IMR-90 (cell line): ENCODE results near the gene RCOR3. TPM values are rescaled to one million over a fixed set of nuclear protein-coding genes. Genes with fewer than 3 reads are reported as not detected.

Experiments used
- ATAC-seq: fragments of 200-7000 bp; cut with Tn5 transposase; 2 replicates; pipeline ENCODE4 v1.9.1; 2020; ENCODE audit warnings: low read depth, mild to moderate bottlenecking, moderate library complexity
- BruUV-seq: library from RNA; stranded (reverse); fragments of 400-500 nt; replicated peaks from 2 replicates; lab custom pipeline; 2021; lab: Mats Ljungman, UMichigan
- CTCF ChIA-PET: fragments of 300-600 bp; formaldehyde crosslinking; extraction: SDS; loops from one replicate; lab custom pipeline; 2021; ENCODE audit warnings: antibody characterized with exemption; lab: Yijun Ruan, JAX
- POLR2A ChIA-PET: fragments of 300-600 bp; sonication (Branson Sonifier 250); formaldehyde crosslinking; loops from one replicate; lab custom pipeline; 2022; ENCODE audit warnings: antibody characterized with exemption; ENCODE audit not compliant: unreplicated experiment; lab: Charles Lee
- DNase-seq: peaks from one replicate; pipeline ENCODE4 v3.0.0; 2013
- H2AFZ ChIP-seq: replicated peaks from 2 replicates; pipeline ENCODE3; 2013; ENCODE audit warnings: low read length, mild to moderate bottlenecking; ENCODE audit not compliant: poor library complexity
- H2AK5ac ChIP-seq: 2 replicates; pipeline ENCODE4 v1.6.1; 2013; ENCODE audit warnings: low read depth, low read length, inconsistent platforms
- H2AK9ac ChIP-seq: replicated peaks from 2 replicates; pipeline ENCODE3; 2013; ENCODE audit warnings: mild to moderate bottlenecking, low read depth, low read length, moderate library complexity; ENCODE audit not compliant: poor library complexity
- H2BK120ac ChIP-seq: 2 replicates; pipeline ENCODE4 v1.6.1; 2013; ENCODE audit warnings: low read depth, low read length, inconsistent platforms
- H2BK15ac ChIP-seq: 3 replicates; pipeline ENCODE4 v1.6.1; 2013; ENCODE audit warnings: low read depth, low read length, inconsistent platforms
- H2BK20ac ChIP-seq: 2 replicates; pipeline ENCODE4 v1.6.1; 2013; ENCODE audit warnings: low read depth, mild to moderate bottlenecking, inconsistent platforms, low read length, moderate library complexity
- H2BK5ac ChIP-seq: 2 replicates; pipeline ENCODE4 v1.6.1; 2013; ENCODE audit warnings: mild to moderate bottlenecking, low read depth, low read length, inconsistent platforms; ENCODE audit not compliant: poor library complexity, severe bottlenecking
- H3K14ac ChIP-seq: replicated peaks from 2 replicates; pipeline ENCODE4 v1.6.1; 2013; ENCODE audit warnings: low read depth, low read length, inconsistent platforms
- H3K18ac ChIP-seq: 2 replicates; pipeline ENCODE4 v1.6.1; 2013; ENCODE audit warnings: low read depth, low read length, control low read depth
- H3K23ac ChIP-seq: 2 replicates; pipeline ENCODE4 v1.6.1; 2013; ENCODE audit warnings: low read depth, low read length, inconsistent platforms
- H3K27ac ChIP-seq: 2 replicates; pipeline ENCODE4 v1.5.1; 2013; ENCODE audit warnings: mild to moderate bottlenecking, control low read depth, low read length; ENCODE audit not compliant: insufficient read depth
- H3K27me3 ChIP-seq: 2 replicates; pipeline ENCODE4 v1.6.1; 2013; ENCODE audit warnings: low read length; ENCODE audit not compliant: control insufficient read depth, insufficient read depth
- H3K36me3 ChIP-seq: 2 replicates; pipeline ENCODE4 v1.6.1; 2013; ENCODE audit warnings: low read length, mixed read lengths; ENCODE audit not compliant: control insufficient read depth, insufficient read depth
- H3K4ac ChIP-seq: 2 replicates; pipeline ENCODE4 v1.6.1; 2013; ENCODE audit warnings: low read depth, low read length, inconsistent platforms
- H3K4me1 ChIP-seq: 2 replicates; pipeline ENCODE4 v1.6.1; 2013; ENCODE audit warnings: low read length, mixed read lengths; ENCODE audit not compliant: control insufficient read depth, insufficient read depth
- H3K4me2 ChIP-seq: 2 replicates; pipeline ENCODE4 v1.6.1; 2013; ENCODE audit warnings: low read depth, mild to moderate bottlenecking, control low read depth, low read length, moderate library complexity
- H3K4me3 ChIP-seq: 2 replicates; pipeline ENCODE4 v1.5.1; 2013; ENCODE audit warnings: low read depth, mild to moderate bottlenecking, control low read depth, low read length, moderate library complexity; ENCODE audit not compliant: insufficient read depth
- H3K56ac ChIP-seq: 2 replicates; pipeline ENCODE4 v1.6.1; 2013; ENCODE audit warnings: low read length, inconsistent platforms; ENCODE audit not compliant: insufficient read depth; ENCODE audit errors: extremely low read depth
- H3K79me1 ChIP-seq, 2 experiments: 2 replicates each; pipeline ENCODE4 v1.6.1; 2013; ENCODE audit warnings: low read length in 2 of 2, inconsistent platforms in 1 of 2, low read depth in 1 of 2
- H3K9ac ChIP-seq: 2 replicates; pipeline ENCODE4 v1.6.1; 2013; ENCODE audit warnings: low read depth, low read length, control low read depth
- H3K9me1 ChIP-seq: 2 replicates; pipeline ENCODE4 v1.6.1; 2013; ENCODE audit warnings: low read length, inconsistent platforms; ENCODE audit not compliant: insufficient read depth
- H3K9me3 ChIP-seq: 2 replicates; pipeline ENCODE4 v1.6.1; 2013; ENCODE audit warnings: low read length; ENCODE audit not compliant: control insufficient read depth, insufficient read depth
- H4K20me1 ChIP-seq: 2 replicates; pipeline ENCODE4 v1.6.1; 2013; ENCODE audit warnings: low read length, inconsistent platforms; ENCODE audit not compliant: insufficient read depth
- H4K5ac ChIP-seq: 2 replicates; pipeline ENCODE4 v1.6.1; 2013; ENCODE audit warnings: mild to moderate bottlenecking, low read depth, low read length, control low read depth
- H4K8ac ChIP-seq, 2 experiments: 2 replicates each; pipeline ENCODE4 v1.6.1; 2013; ENCODE audit warnings: low read depth in 2 of 2, low read length in 2 of 2, control low read depth in 1 of 2, inconsistent platforms in 1 of 2
- H4K91ac ChIP-seq: 2 replicates; pipeline ENCODE4 v1.6.1; 2013; ENCODE audit warnings: low read depth, low read length, inconsistent platforms; ENCODE audit not compliant: insufficient read depth
- BHLHE40 ChIP-seq: fragments of 150-350 bp; IDR thresholded peaks from 2 replicates; pipeline ENCODE4 v1.6.1; 2016; ENCODE audit warnings: mild to moderate bottlenecking, low read depth, low read length
- CEBPB ChIP-seq: IDR thresholded peaks from 2 replicates; pipeline ENCODE4 v1.6.1; 2012; ENCODE audit warnings: low read depth, low read length, improper control_type of control experiment
- CHD1 ChIP-seq: IDR thresholded peaks from 2 replicates; pipeline ENCODE4 v1.6.1; 2012; ENCODE audit warnings: low read depth, low read length, improper control_type of control experiment
- ELK1 ChIP-seq: fragments of 150-350 bp; IDR thresholded peaks from 2 replicates; pipeline ENCODE4 v1.6.1; 2016; ENCODE audit warnings: low read depth, mild to moderate bottlenecking, low read length, moderate library complexity, borderline replicate concordance
- MAZ ChIP-seq: IDR thresholded peaks from 2 replicates; pipeline ENCODE4 v1.6.1; 2012; ENCODE audit warnings: low read depth, mild to moderate bottlenecking, low read length, improper control_type of control experiment, moderate library complexity, borderline replicate concordance
- MXI1 ChIP-seq: IDR thresholded peaks from 2 replicates; pipeline ENCODE4 v1.6.1; 2012; ENCODE audit warnings: low read depth, mild to moderate bottlenecking, low read length, moderate library complexity, borderline replicate concordance
- NFE2L2 ChIP-seq: fragments of 150-350 bp; IDR thresholded peaks from 2 replicates; pipeline ENCODE4 v1.6.1; 2016; ENCODE audit warnings: low read depth, mild to moderate bottlenecking, low read length
- POLR2A ChIP-seq: IDR thresholded peaks from 2 replicates; pipeline ENCODE4 v1.6.1; 2012; ENCODE audit warnings: mild to moderate bottlenecking, low read depth, low read length
- RCOR1 ChIP-seq: IDR thresholded peaks from 2 replicates; pipeline ENCODE4 v1.6.1; 2012; ENCODE audit warnings: mild to moderate bottlenecking, low read length, improper control_type of control experiment; ENCODE audit not compliant: insufficient replicate concordance
- USF2 ChIP-seq: fragments of 150-350 bp; IDR thresholded peaks from 2 replicates; pipeline ENCODE4 v1.6.1; 2017; ENCODE audit warnings: mild to moderate bottlenecking, antibody characterized with exemption, low read length, low read depth
- WGBS, 2 experiments: methylation state at CpG; one replicate each; pipeline versions ENCODE4 v1.1.5 to v1.1.7; 2013; ENCODE audit warnings: missing lambda C conversion rate in 2 of 2; ENCODE audit not compliant: insufficient read length in 1 of 2; ENCODE audit errors: extremely low coverage in 2 of 2; 5-methylcytosine and 5-hydroxymethylcytosine counted together
- dilution Hi-C: fragments of 300-500 bp; cut with HindIII; formaldehyde crosslinking; loops from one replicate; pipeline ENCODE4 v1.14.3; 2018; ENCODE audit warnings: low sequenced_read_pairs; ENCODE audit not compliant: unreplicated experiment
- in situ Hi-C: fragments of 300-500 bp; cut with MboI; formaldehyde crosslinking; loops from 3 replicates; pipeline ENCODE4 v1.14.3; 2019; ENCODE audit warnings: low sequenced_read_pairs, inconsistent platforms, mixed read lengths
- intact Hi-C: fragments of 100-400 bp; cut with micrococcal nuclease; formaldehyde crosslinking; loops from 2 replicates; pipeline ENCODE4 v1.10.0; 2022
- polyA plus RNA-seq, 3 experiments: library from polyadenylated mRNA; depleted of rRNA; stranded (reverse); fragments of >200 nt; gene quantifications; 2 replicates each; pipeline ENCODE4 v1.2.3, GENCODE V29; 2012; ENCODE audit warnings: low replicate concordance in 1 of 3
- total RNA-seq: library from RNA; depleted of rRNA; stranded (reverse); fragments of >200 nt; gene quantifications from 2 replicates; pipeline ENCODE4 v1.2.3, GENCODE V29; 2012
- TF ChIP-seq, protein P1 (sequence below): conservative IDR thresholded peaks from 2 replicates; pipeline ENCODE4 v1.5.1; 2012; ENCODE audit warnings: mild to moderate bottlenecking, low read depth, low read length, improper control_type of control experiment

The RCOR3 gene
- total and polyA plus RNA-seq, 2 of the 4 experiments (the other 2 are of a cell fraction): 8.1 to 16.4 TPM

- ATAC-seq (no peak), DNase-seq (no peak)
- Histone ChIP-seq H4K5ac (no peak overlapping the region), H4K8ac (no peak overlapping the region), H3K9me3 (no peaks in the 10 kb centered on the region), H3K9me1 (peaks cover 6% of the 10 kb centered on the region; the same call in 1 of the 2 replicates), H3K27me3 (no peaks in the 10 kb centered on the region), H3K36me3 (peaks cover 12% of the 10 kb centered on the region), H3K18ac (no peak overlapping the region), H2BK5ac (no peak overlapping the region), H2AK9ac (peak overlapping the region; percentile 5), H2AFZ (no peak overlapping the region), H3K56ac (no peak overlapping the region), H2BK120ac (no peak overlapping the region), H3K9ac (no peak overlapping the region), H2BK20ac (no peak overlapping the region), H3K4me3 (no peak overlapping the region), H3K14ac (no peak overlapping the region), H3K23ac (no peak overlapping the region), H3K4me1 (peaks cover 6% of the 10 kb centered on the region), H2AK5ac (no peak overlapping the region), H4K91ac (no peak overlapping the region), H3K4ac (no peak overlapping the region), H3K4me2 (no peak overlapping the region), H3K27ac (no peak overlapping the region), H4K20me1 (no peaks in the 10 kb centered on the region), H3K79me1 (peaks cover 11% of the 10 kb centered on the region in 2 experiments; a peak in 3 of 4 replicates), H2BK15ac (no peak overlapping the region)
- dilution Hi-C loops: no loop called here
- CTCF ChIA-PET: no interaction called here
- no TSS peak for BruUV-seq
- TF ChIP-seq ELK1: no peak
- TF ChIP-seq CHD1: no peak
- no peak for TF ChIP-seq POLR2A
- no peak for TF ChIP-seq MXI1
- no peak for TF ChIP-seq USF2
- TF ChIP-seq MAZ: no peak
- no peak for TF ChIP-seq CEBPB
- no peak for TF ChIP-seq BHLHE40
- TF ChIP-seq RCOR1: no peak
- no peak for TF ChIP-seq NFE2L2
- TF ChIP-seq, protein P1, sequence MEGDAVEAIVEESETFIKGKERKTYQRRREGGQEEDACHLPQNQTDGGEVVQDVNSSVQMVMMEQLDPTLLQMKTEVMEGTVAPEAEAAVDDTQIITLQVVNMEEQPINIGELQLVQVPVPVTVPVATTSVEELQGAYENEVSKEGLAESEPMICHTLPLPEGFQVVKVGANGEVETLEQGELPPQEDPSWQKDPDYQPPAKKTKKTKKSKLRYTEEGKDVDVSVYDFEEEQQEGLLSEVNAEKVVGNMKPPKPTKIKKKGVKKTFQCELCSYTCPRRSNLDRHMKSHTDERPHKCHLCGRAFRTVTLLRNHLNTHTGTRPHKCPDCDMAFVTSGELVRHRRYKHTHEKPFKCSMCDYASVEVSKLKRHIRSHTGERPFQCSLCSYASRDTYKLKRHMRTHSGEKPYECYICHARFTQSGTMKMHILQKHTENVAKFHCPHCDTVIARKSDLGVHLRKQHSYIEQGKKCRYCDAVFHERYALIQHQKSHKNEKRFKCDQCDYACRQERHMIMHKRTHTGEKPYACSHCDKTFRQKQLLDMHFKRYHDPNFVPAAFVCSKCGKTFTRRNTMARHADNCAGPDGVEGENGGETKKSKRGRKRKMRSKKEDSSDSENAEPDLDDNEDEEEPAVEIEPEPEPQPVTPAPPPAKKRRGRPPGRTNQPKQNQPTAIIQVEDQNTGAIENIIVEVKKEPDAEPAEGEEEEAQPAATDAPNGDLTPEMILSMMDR: no peak
- in situ Hi-C loops: no loop called here
- intact Hi-C loops: no loop called here
- POLR2A ChIA-PET: no interaction called here
- WGBS, 2 experiments: no CpG with 5 or more reads among the region's 3 CpGs
These were observed 100.7 kb downstream of the RCOR3 start for GRCh38 chr1:211359876-211360275.
